Natural killer cell (primary cell): Measurements from ENCODE around the gene CSGALNACT2. TPM values are rescaled to one million over a fixed set of nuclear protein-coding genes. Genes with fewer than 3 reads are reported as not detected.

ENCODE experiments used
- ATAC-seq, 3 donors: fragments of 150-1000 bp in 2 of 3; fragments of 200-7000 bp in 1 of 3; cut with Tn5 transposase; 1 replicate in 1 of 3; 2 replicates in 2 of 3; pipeline ENCODE4 v1.10.0; 2021; ENCODE audit warnings: mild to moderate bottlenecking in 2 of 3, moderate library complexity in 2 of 3
- DNase-seq, 2 donors: peaks; one replicate each; pipeline versions ENCODE4 v3.0.0 to v3.0.0-alpha.2; 2013 to 2021; ENCODE audit warnings: mixed read lengths in 1 of 2
- H3K27ac ChIP-seq: one replicate; pipeline ENCODE4 v1.5.1; 2013; ENCODE audit warnings: mild to moderate bottlenecking, low read length
- H3K27me3 ChIP-seq: one replicate; pipeline ENCODE4 v1.6.1; 2013; ENCODE audit warnings: low read length; ENCODE audit not compliant: control insufficient read depth, insufficient read depth
- H3K36me3 ChIP-seq: one replicate; pipeline ENCODE4 v1.6.1; 2013; ENCODE audit warnings: low read length; ENCODE audit not compliant: control insufficient read depth, insufficient read depth
- H3K4me1 ChIP-seq: one replicate; pipeline ENCODE4 v1.6.1; 2013; ENCODE audit warnings: low read length; ENCODE audit not compliant: control insufficient read depth, insufficient read depth
- H3K4me3 ChIP-seq: one replicate; pipeline ENCODE4 v1.5.1; 2013; ENCODE audit warnings: low read length
- H3K9me3 ChIP-seq: one replicate; pipeline ENCODE4 v1.6.1; 2013; ENCODE audit warnings: low read length; ENCODE audit not compliant: control insufficient read depth, insufficient read depth
- H3K27ac Mint-ChIP-seq, 2 donors: one replicate each; pipeline ENCODE4 v1.8.0; 2022; ENCODE audit warnings: mild to moderate bottlenecking in 2 of 2, mixed read lengths in 2 of 2, moderate library complexity in 1 of 2
- H3K27me3 Mint-ChIP-seq, 2 donors: one replicate each; pipeline ENCODE4 v1.8.0; 2022; ENCODE audit warnings: low read depth in 2 of 2, mixed read lengths in 2 of 2
- H3K36me3 Mint-ChIP-seq: one replicate; pipeline ENCODE4 v1.8.0; 2022; ENCODE audit warnings: mixed read lengths
- H3K4me1 Mint-ChIP-seq, 2 donors: one replicate each; pipeline ENCODE4 v1.8.0; 2022; ENCODE audit warnings: mixed read lengths in 2 of 2
- H3K4me3 Mint-ChIP-seq: one replicate; pipeline ENCODE4 v1.8.0; 2022; ENCODE audit warnings: mild to moderate bottlenecking, moderate library complexity, mixed read lengths
- H3K9me3 Mint-ChIP-seq, 2 donors: one replicate each; pipeline ENCODE4 v1.8.0; 2022; ENCODE audit warnings: mixed read lengths in 2 of 2
- whole genome bisulfite sequencing: methylation state at CpG from one replicate; pipeline ENCODE4 v1.1.7; 2013; ENCODE audit warnings: missing lambda C conversion rate; ENCODE audit not compliant: insufficient coverage; 5-methylcytosine and 5-hydroxymethylcytosine counted together
- intact Hi-C: fragments of 100-400 bp; cut with micrococcal nuclease; formaldehyde crosslinking; loops from one replicate; pipeline ENCODE4 v1.14.2; 2022
- total RNA-seq, 4 donors: library from RNA; stranded (reverse); fragments of 120-200 nt in 1 of 4; gene quantifications; one replicate each; pipeline versions ENCODE4 v1.2.3 to v1.2.4, GENCODE V29; 2013 to 2022
- TF ChIP-seq, protein P1 (sequence below): fragments of 200-600 bp; IDR thresholded peaks from one replicate; pipeline ENCODE4 v1.8.0; 2022; ENCODE audit warnings: antibody characterized with exemption

CSGALNACT2 gene
- total RNA-seq, 3 donors from 2014 or later (not counting 1 experiment from before 2014, with no cell fraction given) = 49.9 to 57.4 (median 52.8) TPM

DNA sequence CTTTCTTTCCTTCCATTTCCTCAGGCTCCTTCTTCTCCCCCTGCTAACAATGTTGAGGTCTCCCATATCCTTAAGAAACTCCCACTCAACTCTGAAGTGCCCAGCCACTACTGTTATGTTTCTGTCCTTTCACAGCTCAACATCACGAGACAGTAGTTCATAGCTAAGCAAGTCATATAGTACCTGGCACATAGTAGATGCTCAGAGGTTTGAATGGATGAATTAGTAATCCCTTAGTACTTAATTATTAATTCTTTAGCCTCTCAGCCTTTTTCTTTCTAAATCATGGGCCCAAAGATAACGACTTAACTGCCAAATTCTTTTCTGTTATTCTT, 22.6 kb downstream of the CSGALNACT2 start:
- H3K36me3 ChIP-seq = peaks cover 33% of the 10 kb centered on the region
- H3K4me3 ChIP-seq = no peak overlapping the region
- no peaks in the 10 kb centered on the region for H3K27me3 ChIP-seq
- H3K4me1 Mint-ChIP-seq = peaks cover 56 to 63% of the 10 kb centered on the region in 2 donors
- H3K27ac ChIP-seq = peak overlapping the region; percentile 4
- DNase-seq = no peak
- TF ChIP-seq, protein P1, sequence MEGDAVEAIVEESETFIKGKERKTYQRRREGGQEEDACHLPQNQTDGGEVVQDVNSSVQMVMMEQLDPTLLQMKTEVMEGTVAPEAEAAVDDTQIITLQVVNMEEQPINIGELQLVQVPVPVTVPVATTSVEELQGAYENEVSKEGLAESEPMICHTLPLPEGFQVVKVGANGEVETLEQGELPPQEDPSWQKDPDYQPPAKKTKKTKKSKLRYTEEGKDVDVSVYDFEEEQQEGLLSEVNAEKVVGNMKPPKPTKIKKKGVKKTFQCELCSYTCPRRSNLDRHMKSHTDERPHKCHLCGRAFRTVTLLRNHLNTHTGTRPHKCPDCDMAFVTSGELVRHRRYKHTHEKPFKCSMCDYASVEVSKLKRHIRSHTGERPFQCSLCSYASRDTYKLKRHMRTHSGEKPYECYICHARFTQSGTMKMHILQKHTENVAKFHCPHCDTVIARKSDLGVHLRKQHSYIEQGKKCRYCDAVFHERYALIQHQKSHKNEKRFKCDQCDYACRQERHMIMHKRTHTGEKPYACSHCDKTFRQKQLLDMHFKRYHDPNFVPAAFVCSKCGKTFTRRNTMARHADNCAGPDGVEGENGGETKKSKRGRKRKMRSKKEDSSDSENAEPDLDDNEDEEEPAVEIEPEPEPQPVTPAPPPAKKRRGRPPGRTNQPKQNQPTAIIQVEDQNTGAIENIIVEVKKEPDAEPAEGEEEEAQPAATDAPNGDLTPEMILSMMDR = no peak
- no peaks in the 10 kb centered on the region for H3K27me3 Mint-ChIP-seq
- no peaks in the 10 kb centered on the region for H3K9me3 ChIP-seq
- WGBS = 100% methylated on average over 1 of the region's 2 CpGs
- H3K27ac Mint-ChIP-seq = peak overlapping the region; percentile 65 to 71
- H3K4me1 ChIP-seq = peaks cover 27% of the 10 kb centered on the region
- peak overlapping the region; percentile 3 for H3K4me3 Mint-ChIP-seq
- ATAC-seq = no peak
- intact Hi-C loops = loop anchor here (5.0 kb wide), 1 partner anchor 34 kb away; no protein-coding TSS in a partner anchor
- no peaks in the 10 kb centered on the region for H3K9me3 Mint-ChIP-seq
- no peaks in the 10 kb centered on the region for H3K36me3 Mint-ChIP-seq

DNA sequence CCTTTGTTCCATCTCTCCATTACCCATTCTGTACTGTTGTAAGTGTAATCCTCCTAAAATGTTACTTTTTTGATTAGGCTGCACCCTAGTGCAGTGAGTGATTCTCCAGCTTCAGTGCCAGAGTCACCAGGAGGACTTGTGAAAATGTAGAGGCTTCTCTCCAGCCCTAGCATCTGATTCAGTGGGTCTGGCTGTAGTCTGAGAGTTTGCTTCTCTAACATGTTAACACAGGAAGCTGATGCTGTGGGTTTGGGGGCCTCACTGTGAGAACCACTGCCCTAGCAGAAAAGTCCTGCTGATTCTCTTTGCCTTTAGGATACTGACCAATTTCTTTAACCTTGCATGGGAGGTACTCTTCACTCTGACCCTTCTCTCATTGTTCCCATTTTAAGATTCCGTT, 24.4 kb downstream of the CSGALNACT2 start:
- H3K27ac Mint-ChIP-seq = peak overlapping the region; percentile 65 to 71
- Histone ChIP-seq H3K9me3 (no peaks in the 10 kb centered on the region), H3K4me1 (peaks cover 22% of the 10 kb centered on the region), H3K27me3 (no peaks in the 10 kb centered on the region), H3K27ac (peak overlapping the region; percentile 1), H3K4me3 (no peak overlapping the region), H3K36me3 (peaks cover 40% of the 10 kb centered on the region)
- DNase-seq (peak; percentile 20 to 27), ATAC-seq (peak; percentile 84 to 97 (median 86))
- WGBS = 74% methylated on average over 1 of the region's 1 CpG
- no peaks in the 10 kb centered on the region for H3K36me3 Mint-ChIP-seq
- H3K27me3 Mint-ChIP-seq = no peaks in the 10 kb centered on the region
- peaks cover 46 to 49% of the 10 kb centered on the region in 2 donors for H3K4me1 Mint-ChIP-seq
- intact Hi-C loops = loop anchor here (2.0 to 5.0 kb wide), 2 partner anchors 24 to 35 kb away; partner anchors contain the start of gene CSGALNACT2
- peak overlapping the region; percentile 62 for H3K4me3 Mint-ChIP-seq
- H3K9me3 Mint-ChIP-seq = no peaks in the 10 kb centered on the region
- TF ChIP-seq, protein P1 = no peak

DNA sequence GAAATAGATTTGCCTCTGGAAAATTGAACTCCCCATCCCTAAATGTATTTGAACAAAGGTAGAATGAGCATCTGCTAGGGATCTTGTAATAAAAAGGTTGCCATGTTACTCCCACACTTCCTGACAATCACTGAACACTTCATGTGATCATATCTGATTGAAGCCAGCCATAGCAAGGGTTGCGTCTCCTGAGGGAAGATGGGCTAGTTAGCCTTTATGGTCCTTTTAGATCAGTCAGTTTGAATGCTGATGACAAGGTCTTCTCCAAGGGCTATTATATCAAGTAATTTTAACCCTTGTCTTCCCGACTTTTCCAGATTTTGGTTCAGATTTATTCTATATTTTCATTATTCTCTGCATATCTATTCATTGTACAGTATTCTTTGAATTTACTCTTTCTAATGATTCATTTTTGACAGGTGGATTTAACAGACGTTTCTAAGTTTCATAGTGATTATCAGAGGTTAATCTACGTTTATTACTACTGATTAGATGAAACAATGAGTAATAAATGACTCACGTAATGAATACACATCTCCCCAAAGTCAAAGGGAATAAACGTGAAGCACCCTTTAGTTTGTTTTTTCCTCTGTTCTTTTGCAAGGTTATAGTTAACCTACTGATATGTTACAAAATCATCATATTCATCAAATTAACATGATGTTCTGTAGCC, 28.1 kb downstream of the CSGALNACT2 start:
- Histone ChIP-seq H3K27ac (no peak overlapping the region), H3K4me1 (peaks cover 15% of the 10 kb centered on the region), H3K9me3 (no peaks in the 10 kb centered on the region), H3K27me3 (no peaks in the 10 kb centered on the region), H3K36me3 (peaks cover 49% of the 10 kb centered on the region), H3K4me3 (no peak overlapping the region)
- TF ChIP-seq, protein P1 = no peak
- peaks cover 40 to 59% of the 10 kb centered on the region in 2 donors for H3K4me1 Mint-ChIP-seq
- intact Hi-C loops = no loop called here
- no peaks in the 10 kb centered on the region for H3K9me3 Mint-ChIP-seq
- no peak overlapping the region for H3K4me3 Mint-ChIP-seq
- peak overlapping the region; percentile 11 to 16 for H3K27ac Mint-ChIP-seq
- ATAC-seq = no peak
- 89% methylated on average over 3 of the region's 6 CpGs for WGBS
- H3K27me3 Mint-ChIP-seq = no peaks in the 10 kb centered on the region
- H3K36me3 Mint-ChIP-seq = peaks cover 25% of the 10 kb centered on the region
- no peak for DNase-seq
